Adipocyte (in vitro differentiated cells): Measurements from ENCODE around the gene PLXNA2.

Experiments used
- DNase-seq: peaks from one replicate; pipeline ENCODE4 v3.0.0-alpha.2; 2015; ENCODE audit warnings: low read depth
- H3K27me3 ChIP-seq: replicated peaks from 2 replicates; pipeline ENCODE4 v1.7.0; 2013; ENCODE audit warnings: mild to moderate bottlenecking, low read length, moderate library complexity; ENCODE audit not compliant: control insufficient read depth, insufficient read depth
- H3K36me3 ChIP-seq: 2 replicates; pipeline ENCODE4 v1.7.0; 2013; ENCODE audit warnings: low read length, mild to moderate bottlenecking, moderate library complexity; ENCODE audit not compliant: control insufficient read depth, insufficient read depth, severe bottlenecking
- H3K4me1 ChIP-seq: 2 replicates; pipeline ENCODE4 v1.7.0; 2013; ENCODE audit warnings: mild to moderate bottlenecking, low read length, moderate library complexity; ENCODE audit not compliant: control insufficient read depth, insufficient read depth
- H3K4me3 ChIP-seq: 2 replicates; pipeline ENCODE4 v1.7.0; 2013; ENCODE audit warnings: mild to moderate bottlenecking, low read length, moderate library complexity
- H3K9ac ChIP-seq: 2 replicates; pipeline ENCODE4 v1.7.0; 2013; ENCODE audit warnings: mild to moderate bottlenecking, low read length, moderate library complexity
- H3K9me3 ChIP-seq: 2 replicates; pipeline ENCODE4 v1.7.0; 2013; ENCODE audit warnings: mild to moderate bottlenecking, low read length, moderate library complexity; ENCODE audit not compliant: control insufficient read depth

The PLXNA2 gene

GRCh38 chr1:208261874-208262273 lies 17.7 kb upstream of the PLXNA2 start:
- Histone ChIP-seq H3K27me3 (peaks cover 64% of the 10 kb centered on the region), H3K9ac (no peak overlapping the region)
- no peak for DNase-seq

GRCh38 chr1:208258277-208258676 lies 14.1 kb upstream of the PLXNA2 start:
- H3K4me3 ChIP-seq: no peak overlapping the region
- no peaks in the 10 kb centered on the region for H3K36me3 ChIP-seq
- H3K9me3 ChIP-seq: peaks cover 31% of the 10 kb centered on the region
- peaks cover 43% of the 10 kb centered on the region for H3K27me3 ChIP-seq
- H3K4me1 ChIP-seq: peaks cover 12% of the 10 kb centered on the region
- no peak overlapping the region for H3K9ac ChIP-seq
- no peak for DNase-seq

More at GRCh38 chr1:208261874-208262273, 17.7 kb upstream of the PLXNA2 start:
- H3K4me1 ChIP-seq: peaks cover 2% of the 10 kb centered on the region
- peaks cover 31% of the 10 kb centered on the region for H3K9me3 ChIP-seq
- H3K4me3 ChIP-seq: no peak overlapping the region
- no peaks in the 10 kb centered on the region for H3K36me3 ChIP-seq

- Histone ChIP-seq H3K4me1 (peaks cover 19% of the 10 kb centered on the region), H3K9me3 (peaks cover 29% of the 10 kb centered on the region), H3K4me3 (no peak overlapping the region), H3K27me3 (peaks cover 44% of the 10 kb centered on the region), H3K36me3 (no peaks in the 10 kb centered on the region), H3K9ac (no peak overlapping the region)
- no peak for DNase-seq
Measured at GRCh38 chr1:208257351-208257750, 13.2 kb upstream of the PLXNA2 start.

- Histone ChIP-seq H3K4me3 (no peak overlapping the region), H3K9me3 (peaks cover 22% of the 10 kb centered on the region), H3K9ac (no peak overlapping the region), H3K27me3 (peaks cover 44% of the 10 kb centered on the region), H3K36me3 (no peaks in the 10 kb centered on the region), H3K4me1 (peaks cover 27% of the 10 kb centered on the region)
- peak; percentile 59 for DNase-seq
Measured at GRCh38 chr1:208256556-208256955, 12.4 kb upstream of the PLXNA2 start.

GRCh38 chr1:208256091-208256490 lies 11.9 kb upstream of the PLXNA2 start:
- Histone ChIP-seq H3K9me3 (peaks cover 17% of the 10 kb centered on the region), H3K4me1 (peaks cover 27% of the 10 kb centered on the region), H3K27me3 (peaks cover 45% of the 10 kb centered on the region), H3K4me3 (no peak overlapping the region), H3K36me3 (no peaks in the 10 kb centered on the region), H3K9ac (no peak overlapping the region)
- DNase-seq: no peak

DNA sequence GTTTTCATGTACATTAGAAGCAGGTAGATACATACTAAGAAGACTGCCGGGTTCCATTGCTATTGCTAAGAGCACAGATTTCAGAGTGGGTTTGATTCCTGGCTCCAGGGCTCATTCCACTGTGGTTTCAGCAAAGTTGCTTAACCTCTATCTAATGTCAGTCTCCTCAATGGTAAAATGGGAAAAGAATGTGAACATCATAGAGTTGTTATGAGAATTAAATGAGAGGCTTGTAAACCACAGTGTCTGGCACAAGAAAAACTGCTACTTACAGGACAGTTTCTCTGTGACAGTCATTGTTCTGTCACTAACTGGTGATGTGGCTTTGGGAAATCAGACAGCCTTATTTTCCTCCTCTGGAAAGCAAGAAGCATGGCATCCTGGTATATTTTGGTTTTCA lies 10.7 kb upstream of the PLXNA2 start:
- peaks cover 27% of the 10 kb centered on the region for H3K4me1 ChIP-seq
- H3K4me3 ChIP-seq: no peak overlapping the region
- H3K27me3 ChIP-seq: peaks cover 57% of the 10 kb centered on the region
- no peaks in the 10 kb centered on the region for H3K36me3 ChIP-seq
- no peak overlapping the region for H3K9ac ChIP-seq
- DNase-seq: peak; percentile 90
- peaks cover 5% of the 10 kb centered on the region for H3K9me3 ChIP-seq

GRCh38 chr1:208254376-208254775 lies 10.2 kb upstream of the PLXNA2 start:
- Histone ChIP-seq H3K4me1 (peaks cover 27% of the 10 kb centered on the region), H3K36me3 (no peaks in the 10 kb centered on the region), H3K9ac (no peak overlapping the region), H3K9me3 (peaks cover under 1% of the 10 kb centered on the region), H3K27me3 (peaks cover 58% of the 10 kb centered on the region), H3K4me3 (no peak overlapping the region)
- peak; percentile 56 for DNase-seq

GRCh38 chr1:208252836-208253576 lies 8.8 kb upstream of the PLXNA2 start:
- no peak for DNase-seq

DNA sequence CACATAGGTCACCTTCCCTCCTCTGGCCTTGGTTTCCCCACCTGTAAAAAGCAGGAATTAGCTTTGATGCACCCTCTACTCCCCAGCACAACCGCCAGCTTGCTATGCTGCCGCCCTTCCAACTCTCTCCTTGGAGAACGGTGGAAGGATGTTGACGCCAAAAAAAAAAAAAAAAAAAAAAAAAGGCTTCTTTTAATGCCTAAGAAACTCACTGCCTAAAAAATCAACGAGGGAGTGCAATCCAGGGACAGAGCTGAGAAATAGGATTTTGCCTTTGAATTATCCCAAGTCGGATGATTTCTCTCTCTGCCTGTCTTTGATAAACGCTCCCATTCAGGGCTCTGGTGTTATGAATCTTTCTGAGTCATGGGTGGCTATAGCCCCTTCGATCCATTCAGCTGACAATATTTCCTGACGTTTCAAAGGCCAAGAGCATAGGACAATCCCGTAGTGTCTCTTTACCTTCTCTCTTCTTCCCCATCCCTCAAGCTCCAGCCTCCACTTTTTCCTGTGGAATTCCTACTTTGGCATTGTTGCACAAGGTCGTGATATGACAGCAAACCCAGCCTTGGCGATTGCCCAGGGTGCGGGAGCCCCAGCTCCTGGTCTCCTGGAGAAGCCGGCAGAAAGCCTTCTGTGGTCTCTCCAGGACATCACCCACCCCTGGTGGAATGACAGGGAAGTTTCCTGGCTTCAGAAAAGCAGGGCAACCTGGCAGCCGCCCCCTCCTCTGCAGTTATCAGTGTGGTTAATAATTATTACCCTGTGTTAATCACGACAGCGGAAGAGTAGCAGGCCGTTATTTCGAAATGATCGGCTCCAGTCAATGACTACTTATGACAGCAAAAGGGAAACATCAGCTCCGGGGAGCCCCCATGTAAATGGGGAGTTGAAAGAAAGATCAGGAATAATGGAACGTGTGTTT lies 8.0 kb upstream of the PLXNA2 start:
- no peak overlapping the region for H3K4me3 ChIP-seq
- no peaks in the 10 kb centered on the region for H3K36me3 ChIP-seq
- peaks cover 27% of the 10 kb centered on the region for H3K4me1 ChIP-seq
- H3K9ac ChIP-seq: no peak overlapping the region
- no peaks in the 10 kb centered on the region for H3K9me3 ChIP-seq
- no peak for DNase-seq
- peaks cover 39% of the 10 kb centered on the region for H3K27me3 ChIP-seq

More at GRCh38 chr1:208252836-208253576, 8.8 kb upstream of the PLXNA2 start:
- H3K36me3 ChIP-seq: no peaks in the 10 kb centered on the region
- H3K4me1 ChIP-seq: peaks cover 27% of the 10 kb centered on the region
- no peak overlapping the region for H3K9ac ChIP-seq
- H3K9me3 ChIP-seq: no peaks in the 10 kb centered on the region
- peaks cover 48% of the 10 kb centered on the region for H3K27me3 ChIP-seq
- no peak overlapping the region for H3K4me3 ChIP-seq

DNA sequence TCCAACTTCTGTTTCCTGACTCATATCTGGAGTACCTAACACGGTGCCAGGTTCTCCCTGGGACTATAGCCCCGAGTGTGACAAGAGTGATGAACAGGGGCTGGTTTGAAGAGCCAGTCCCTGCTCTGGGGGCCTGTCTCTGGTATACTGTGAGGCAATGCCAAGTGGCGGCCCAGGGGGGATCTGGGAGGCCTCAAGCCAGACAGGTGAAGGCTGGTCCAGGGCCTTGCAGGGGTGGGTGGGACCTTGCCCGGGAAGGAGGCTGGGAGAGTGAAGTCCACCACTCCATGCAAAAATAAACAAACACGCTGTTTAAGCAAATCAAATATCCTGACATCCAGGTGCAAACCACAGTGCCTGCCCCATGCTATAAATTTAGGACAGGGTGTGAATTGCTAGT lies 6.8 kb upstream of the PLXNA2 start:
- DNase-seq: no peak
- Histone ChIP-seq H3K4me3 (no peak overlapping the region), H3K27me3 (peaks cover 37% of the 10 kb centered on the region), H3K9ac (no peak overlapping the region), H3K36me3 (no peaks in the 10 kb centered on the region), H3K4me1 (peaks cover 27% of the 10 kb centered on the region), H3K9me3 (no peaks in the 10 kb centered on the region)

- Histone ChIP-seq H3K9ac (no peak overlapping the region), H3K4me3 (no peak overlapping the region), H3K9me3 (no peaks in the 10 kb centered on the region), H3K4me1 (peaks cover 27% of the 10 kb centered on the region), H3K36me3 (no peaks in the 10 kb centered on the region), H3K27me3 (peaks cover 36% of the 10 kb centered on the region)
- no peak for DNase-seq
Measured at GRCh38 chr1:208250613-208251012, 6.4 kb upstream of the PLXNA2 start.
